Peyer's patch (tissue), 4 donors: ENCODE measurements around the gene PINLYP.

Experiments used
- POLR2A ChIP-seq, 2 donors: fragments of 450-650 bp; IDR thresholded peaks; one replicate each; pipeline ENCODE4 v1.5.1; 2017; ENCODE audit warnings: antibody characterized with exemption in 2 of 2, mild to moderate bottlenecking in 2 of 2, moderate library complexity in 2 of 2
- TF ChIP-seq, protein P1 (sequence below), 6 experiments: fragments of 450-650 bp in 4 of 6; fragments of 200-600 bp in 2 of 6; sonication (generic) in 1 of 6; IDR thresholded peaks; one replicate each; pipeline ENCODE4 v1.5.1; 2017 to 2019; ENCODE audit warnings: antibody characterized with exemption in 6 of 6, mild to moderate bottlenecking in 3 of 6, moderate library complexity in 1 of 6

DNA sequence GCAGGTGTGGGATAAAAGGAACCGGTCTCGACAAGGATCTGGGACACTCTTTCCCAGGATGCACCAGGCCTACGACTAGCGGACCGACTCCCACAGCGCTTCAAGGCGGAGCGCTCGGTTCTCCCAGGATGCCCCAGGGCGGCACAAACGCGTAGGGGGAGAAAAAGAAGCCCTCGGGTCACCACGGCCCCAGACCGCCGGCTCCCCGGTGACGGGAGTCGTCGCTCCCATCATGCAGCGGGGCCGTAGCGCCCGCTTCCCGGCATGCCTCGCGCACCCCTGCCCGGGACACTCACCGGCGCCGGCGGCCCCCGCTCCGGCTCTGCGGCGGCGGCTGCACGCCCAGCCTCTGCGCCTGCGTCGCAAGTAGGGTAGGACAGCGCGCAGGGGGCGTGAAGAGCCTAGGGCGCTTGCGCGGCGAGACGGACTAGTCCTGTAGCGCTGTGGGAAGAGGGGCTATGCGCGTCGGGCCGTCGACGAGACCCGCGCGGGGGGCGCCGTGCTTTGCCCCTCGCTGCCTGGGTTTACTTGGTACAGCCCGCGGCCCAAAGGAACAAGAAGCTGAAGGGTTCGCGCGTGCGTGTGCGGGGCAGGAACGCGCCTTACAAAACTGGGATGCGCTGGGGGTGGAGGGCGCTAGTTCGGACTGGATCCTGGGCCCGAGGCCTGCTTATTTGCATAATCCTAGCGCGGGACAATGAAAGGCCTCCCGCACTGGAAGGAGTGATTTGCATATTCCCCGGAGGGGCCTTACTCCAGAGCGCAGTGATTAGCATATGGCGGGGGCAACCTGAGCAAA, 43.9 kb downstream of the PINLYP start, which contains the start of gene ZNF428:
- TF ChIP-seq, protein P1, sequence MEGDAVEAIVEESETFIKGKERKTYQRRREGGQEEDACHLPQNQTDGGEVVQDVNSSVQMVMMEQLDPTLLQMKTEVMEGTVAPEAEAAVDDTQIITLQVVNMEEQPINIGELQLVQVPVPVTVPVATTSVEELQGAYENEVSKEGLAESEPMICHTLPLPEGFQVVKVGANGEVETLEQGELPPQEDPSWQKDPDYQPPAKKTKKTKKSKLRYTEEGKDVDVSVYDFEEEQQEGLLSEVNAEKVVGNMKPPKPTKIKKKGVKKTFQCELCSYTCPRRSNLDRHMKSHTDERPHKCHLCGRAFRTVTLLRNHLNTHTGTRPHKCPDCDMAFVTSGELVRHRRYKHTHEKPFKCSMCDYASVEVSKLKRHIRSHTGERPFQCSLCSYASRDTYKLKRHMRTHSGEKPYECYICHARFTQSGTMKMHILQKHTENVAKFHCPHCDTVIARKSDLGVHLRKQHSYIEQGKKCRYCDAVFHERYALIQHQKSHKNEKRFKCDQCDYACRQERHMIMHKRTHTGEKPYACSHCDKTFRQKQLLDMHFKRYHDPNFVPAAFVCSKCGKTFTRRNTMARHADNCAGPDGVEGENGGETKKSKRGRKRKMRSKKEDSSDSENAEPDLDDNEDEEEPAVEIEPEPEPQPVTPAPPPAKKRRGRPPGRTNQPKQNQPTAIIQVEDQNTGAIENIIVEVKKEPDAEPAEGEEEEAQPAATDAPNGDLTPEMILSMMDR (IDR thresholded peaks at IDR 0.05) = no peak
- TF ChIP-seq POLR2A (IDR thresholded peaks at IDR 0.05) = peak; percentile 45 to 72
